ENCODE results near the gene TRAPPC12. TPM values are rescaled to one million over a fixed set of nuclear protein-coding genes. Genes with fewer than 3 reads are reported as not detected.

Gene TRAPPC12
- polyA plus RNA-seq, 1 donor (not counting 4 experiments of a cell fraction or from before 2014, with no cell fraction given) = 44.2 TPM

DNA sequence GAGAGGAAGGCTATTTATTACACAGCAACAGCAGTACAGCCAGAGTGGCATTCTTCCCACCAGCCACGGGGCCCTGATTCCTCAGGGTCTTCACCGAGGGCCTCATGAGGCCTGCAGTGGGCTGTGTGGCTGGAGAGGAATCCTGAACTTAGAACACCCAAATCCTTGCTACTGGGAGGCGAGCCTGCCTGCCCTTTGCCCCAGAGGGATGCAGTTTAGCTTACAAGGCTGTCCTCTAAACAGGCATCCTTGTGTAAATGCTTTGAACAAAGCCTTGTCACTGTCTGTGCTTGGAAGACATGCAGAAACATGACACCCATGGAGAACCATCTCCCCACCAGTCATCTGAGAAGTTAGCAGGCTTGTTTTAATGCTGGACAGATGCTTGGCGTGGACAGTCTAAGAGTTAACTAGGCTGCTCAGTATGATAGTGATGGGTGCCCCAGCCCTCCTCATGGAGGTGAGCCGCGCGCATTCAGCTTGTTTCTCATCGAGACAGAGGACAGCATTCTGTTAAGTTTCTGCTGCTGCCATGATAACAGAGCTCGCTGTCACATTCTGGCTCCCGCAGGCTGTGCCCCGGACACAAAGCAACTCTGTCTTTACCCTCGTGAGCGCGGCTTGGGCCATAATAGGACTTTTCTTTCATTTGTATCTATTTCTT, 97.0 kb downstream of the TRAPPC12 start:
- no peaks in the 10 kb centered on the region for H3K27me3 ChIP-seq (ENCODE audit: control insufficient read depth, extremely low read depth, insufficient read depth, low read length)
- H4K20me1 ChIP-seq (ENCODE audit: control insufficient read depth, extremely low read depth, insufficient read depth, low read length) = no peaks in the 10 kb centered on the region
- H3K4me3 ChIP-seq (ENCODE audit: control insufficient read depth in 2 of 3, extremely low read depth in 1 of 3, insufficient read depth in 2 of 3, low read depth in 1 of 3, low read length in 3 of 3) = no peak overlapping the region
- H3K9me3 ChIP-seq (ENCODE audit: control insufficient read depth, low read depth, low read length) = no peaks in the 10 kb centered on the region
- no peaks in the 10 kb centered on the region for H3K9me1 ChIP-seq (ENCODE audit: control insufficient read depth, extremely low read depth, insufficient read depth, low read length)
- dilution Hi-C loops (cut with MboI; ENCODE audit: extremely low pct_ligation_motif_present, low sequenced_read_pairs) = no loop called here
- H3K79me2 ChIP-seq (ENCODE audit: control insufficient read depth, insufficient read depth, low read length) = no peaks in the 10 kb centered on the region
- no peaks in the 10 kb centered on the region for H3K4me1 ChIP-seq (ENCODE audit: control insufficient read depth, extremely low read depth, insufficient read depth, low read length)
- H3K36me3 ChIP-seq (ENCODE audit: control insufficient read depth in 2 of 2, extremely low read depth in 1 of 2, insufficient read depth in 2 of 2, low read length in 2 of 2) = peaks cover 6 to 12% of the 10 kb centered on the region in 2 experiments
- no peak overlapping the region for H3K4me2 ChIP-seq (ENCODE audit: control insufficient read depth, extremely low read depth, insufficient read depth, low read depth, low read length)
- TF ChIP-seq, protein P1, sequence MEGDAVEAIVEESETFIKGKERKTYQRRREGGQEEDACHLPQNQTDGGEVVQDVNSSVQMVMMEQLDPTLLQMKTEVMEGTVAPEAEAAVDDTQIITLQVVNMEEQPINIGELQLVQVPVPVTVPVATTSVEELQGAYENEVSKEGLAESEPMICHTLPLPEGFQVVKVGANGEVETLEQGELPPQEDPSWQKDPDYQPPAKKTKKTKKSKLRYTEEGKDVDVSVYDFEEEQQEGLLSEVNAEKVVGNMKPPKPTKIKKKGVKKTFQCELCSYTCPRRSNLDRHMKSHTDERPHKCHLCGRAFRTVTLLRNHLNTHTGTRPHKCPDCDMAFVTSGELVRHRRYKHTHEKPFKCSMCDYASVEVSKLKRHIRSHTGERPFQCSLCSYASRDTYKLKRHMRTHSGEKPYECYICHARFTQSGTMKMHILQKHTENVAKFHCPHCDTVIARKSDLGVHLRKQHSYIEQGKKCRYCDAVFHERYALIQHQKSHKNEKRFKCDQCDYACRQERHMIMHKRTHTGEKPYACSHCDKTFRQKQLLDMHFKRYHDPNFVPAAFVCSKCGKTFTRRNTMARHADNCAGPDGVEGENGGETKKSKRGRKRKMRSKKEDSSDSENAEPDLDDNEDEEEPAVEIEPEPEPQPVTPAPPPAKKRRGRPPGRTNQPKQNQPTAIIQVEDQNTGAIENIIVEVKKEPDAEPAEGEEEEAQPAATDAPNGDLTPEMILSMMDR (optimal IDR thresholded peaks at IDR 0.05 in 1 of 3, IDR thresholded peaks at IDR 0.05 in 1 of 3, conservative IDR thresholded peaks at IDR 0.05 in 1 of 3; ENCODE audit: extremely low read depth in 1 of 3, insufficient read depth in 2 of 3, low read length in 3 of 3) = no peak
- no peak for TF ChIP-seq EZH2 (IDR thresholded peaks at IDR 0.05; ENCODE audit: low read length)
- H3K9ac ChIP-seq (ENCODE audit: control insufficient read depth, extremely low read depth, insufficient read depth, low read length) = no peak overlapping the region
- no peak for DNase-seq (ENCODE audit: low read depth, low spot score)
- H2AFZ ChIP-seq (ENCODE audit: control insufficient read depth, low read length) = no peak overlapping the region
- no peak overlapping the region for H3K27ac ChIP-seq (ENCODE audit: control insufficient read depth, insufficient read depth, low read length)
- FAIRE-seq = no peak

DNA sequence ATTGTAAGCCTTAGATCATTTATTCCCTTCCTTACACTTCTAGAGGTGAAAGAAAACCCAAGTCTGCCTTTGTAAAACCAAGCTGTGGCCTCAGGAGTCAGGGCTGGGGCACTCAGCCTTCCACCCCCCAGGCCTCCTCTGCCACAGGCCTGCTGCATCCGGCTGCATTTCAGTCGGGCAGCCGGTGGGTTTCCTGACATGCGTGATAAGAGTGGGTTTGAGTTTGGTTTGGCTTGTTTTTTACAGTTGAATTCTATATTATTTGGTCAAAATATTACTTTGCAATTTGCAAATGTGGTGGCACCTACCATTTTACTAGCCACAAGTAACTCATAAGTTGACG, 97.5 kb downstream of the TRAPPC12 start:
- Histone ChIP-seq H3K9me3 (ENCODE audit: control insufficient read depth, low read depth, low read length) (no peaks in the 10 kb centered on the region), H3K27me3 (ENCODE audit: control insufficient read depth, extremely low read depth, insufficient read depth, low read length) (no peaks in the 10 kb centered on the region), H3K9ac (ENCODE audit: control insufficient read depth, extremely low read depth, insufficient read depth, low read length) (no peak overlapping the region), H3K4me1 (ENCODE audit: control insufficient read depth, extremely low read depth, insufficient read depth, low read length) (no peaks in the 10 kb centered on the region), H3K36me3 (ENCODE audit: control insufficient read depth in 2 of 2, extremely low read depth in 1 of 2, insufficient read depth in 2 of 2, low read length in 2 of 2) (peaks cover 6 to 12% of the 10 kb centered on the region in 2 experiments), H2AFZ (ENCODE audit: control insufficient read depth, low read length) (no peak overlapping the region), H3K4me3 (ENCODE audit: control insufficient read depth in 2 of 3, extremely low read depth in 1 of 3, insufficient read depth in 2 of 3, low read depth in 1 of 3, low read length in 3 of 3) (no peak overlapping the region), H4K20me1 (ENCODE audit: control insufficient read depth, extremely low read depth, insufficient read depth, low read length) (no peaks in the 10 kb centered on the region), H3K9me1 (ENCODE audit: control insufficient read depth, extremely low read depth, insufficient read depth, low read length) (no peaks in the 10 kb centered on the region), H3K79me2 (ENCODE audit: control insufficient read depth, insufficient read depth, low read length) (no peaks in the 10 kb centered on the region), H3K4me2 (ENCODE audit: control insufficient read depth, extremely low read depth, insufficient read depth, low read depth, low read length) (no peak overlapping the region), H3K27ac (ENCODE audit: control insufficient read depth, insufficient read depth, low read length) (no peak overlapping the region)
- dilution Hi-C loops (cut with MboI; ENCODE audit: extremely low pct_ligation_motif_present, low sequenced_read_pairs) = no loop called here
- TF ChIP-seq EZH2 (IDR thresholded peaks at IDR 0.05; ENCODE audit: low read length) = no peak
- TF ChIP-seq, protein P1 (optimal IDR thresholded peaks at IDR 0.05 in 1 of 3, IDR thresholded peaks at IDR 0.05 in 1 of 3, conservative IDR thresholded peaks at IDR 0.05 in 1 of 3; ENCODE audit: extremely low read depth in 1 of 3, insufficient read depth in 2 of 3, low read length in 3 of 3) = no peak
- FAIRE-seq = no peak
- DNase-seq (ENCODE audit: low read depth, low spot score) = no peak
